Measurements from ENCODE around the gene IQCF5. TPM values are rescaled to one million over a fixed set of nuclear protein-coding genes. Genes with fewer than 3 reads are reported as not detected.
"Not testable (repeated sequence)": the region's sequence is repeated elsewhere in the genome, so short reads cannot be mapped to it uniquely, and the experiment has no call there.

Gene IQCF5
- total RNA-seq, 2 experiments from 2014 or later: not detected

DNA sequence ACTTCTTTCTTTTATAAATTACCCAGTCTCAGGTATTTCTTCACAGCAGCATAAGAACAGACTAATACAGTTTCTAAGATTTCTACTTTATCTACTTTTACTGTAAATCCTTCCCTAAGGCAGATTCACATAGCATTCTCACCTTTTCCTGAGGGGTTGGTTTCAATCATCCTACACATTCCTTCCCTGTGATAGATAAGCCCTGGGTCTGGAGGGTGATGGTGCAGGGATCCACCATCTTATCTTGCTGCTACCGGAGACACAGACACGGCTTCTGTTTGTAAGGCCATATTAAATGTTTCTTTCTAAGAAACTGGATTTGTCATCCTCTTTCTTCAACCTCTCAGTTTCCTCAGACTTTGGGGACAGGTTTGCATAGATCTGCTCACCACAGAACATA is 6.1 kb downstream of the IQCF5 start:
- no peaks in the 10 kb centered on the region for H3K36me3 ChIP-seq (ENCODE audit: insufficient read depth, low read length)
- intact Hi-C loops (cut with micrococcal nuclease; ENCODE audit: unreplicated experiment): no loop called here
- H3K4me1 ChIP-seq (ENCODE audit: insufficient read depth, low read length, poor library complexity, severe bottlenecking): no peaks in the 10 kb centered on the region
- no peaks in the 10 kb centered on the region for H3K9me3 ChIP-seq (ENCODE audit: low read length)
- no peaks in the 10 kb centered on the region for H3K9me2 ChIP-seq (ENCODE audit: insufficient read depth, low read length)
- H4K20me1 ChIP-seq (ENCODE audit: insufficient read depth, low read length): no peaks in the 10 kb centered on the region
- no peaks in the 10 kb centered on the region for H3K79me2 ChIP-seq (ENCODE audit: insufficient read depth, low read depth, low read length)
- H3K4me2 ChIP-seq (ENCODE audit: low read length): no peak overlapping the region
- DNase-seq (ENCODE audit: low spot score): no peak
- POLR2A ChIA-PET: no interaction called here
- CTCF ChIA-PET (ENCODE audit: unreplicated experiment): no interaction called here
- no TSS peak for BruUV-seq (replicated peaks)
- H3K27ac ChIP-seq (ENCODE audit: low read depth, low read length, poor library complexity, severe bottlenecking): no peak overlapping the region
- H3K4me3 ChIP-seq (ENCODE audit: low read depth, low read length, poor library complexity, severe bottlenecking): no peak overlapping the region
- no peak overlapping the region for H2AFZ ChIP-seq (ENCODE audit: low read length)
- TF ChIP-seq EZH2phosphoT487 (IDR thresholded peaks at IDR 0.05; ENCODE audit: borderline replicate concordance, low read depth, low read length): no peak
- TF ChIP-seq, protein P1, sequence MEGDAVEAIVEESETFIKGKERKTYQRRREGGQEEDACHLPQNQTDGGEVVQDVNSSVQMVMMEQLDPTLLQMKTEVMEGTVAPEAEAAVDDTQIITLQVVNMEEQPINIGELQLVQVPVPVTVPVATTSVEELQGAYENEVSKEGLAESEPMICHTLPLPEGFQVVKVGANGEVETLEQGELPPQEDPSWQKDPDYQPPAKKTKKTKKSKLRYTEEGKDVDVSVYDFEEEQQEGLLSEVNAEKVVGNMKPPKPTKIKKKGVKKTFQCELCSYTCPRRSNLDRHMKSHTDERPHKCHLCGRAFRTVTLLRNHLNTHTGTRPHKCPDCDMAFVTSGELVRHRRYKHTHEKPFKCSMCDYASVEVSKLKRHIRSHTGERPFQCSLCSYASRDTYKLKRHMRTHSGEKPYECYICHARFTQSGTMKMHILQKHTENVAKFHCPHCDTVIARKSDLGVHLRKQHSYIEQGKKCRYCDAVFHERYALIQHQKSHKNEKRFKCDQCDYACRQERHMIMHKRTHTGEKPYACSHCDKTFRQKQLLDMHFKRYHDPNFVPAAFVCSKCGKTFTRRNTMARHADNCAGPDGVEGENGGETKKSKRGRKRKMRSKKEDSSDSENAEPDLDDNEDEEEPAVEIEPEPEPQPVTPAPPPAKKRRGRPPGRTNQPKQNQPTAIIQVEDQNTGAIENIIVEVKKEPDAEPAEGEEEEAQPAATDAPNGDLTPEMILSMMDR (conservative IDR thresholded peaks at IDR 0.05; ENCODE audit: low read length): no peak

DNA sequence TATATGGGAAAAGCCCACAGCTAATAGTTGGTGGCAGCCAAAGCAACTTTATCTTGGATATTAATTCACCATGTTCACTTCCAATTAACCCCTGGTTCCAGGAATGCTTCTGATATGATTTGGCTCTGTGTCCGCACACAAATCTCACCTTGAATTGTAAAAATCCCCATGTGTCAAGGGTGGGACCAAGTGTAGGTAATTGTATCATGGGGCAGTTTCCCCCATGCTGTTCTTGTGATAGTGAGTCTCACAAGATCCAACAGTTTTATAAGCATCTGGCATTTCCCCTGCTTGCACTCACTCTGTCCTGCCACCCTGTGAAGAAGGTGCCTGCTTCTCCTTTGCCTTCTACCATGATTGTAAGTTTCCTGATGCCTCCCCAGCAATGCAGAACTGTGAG is 6.5 kb downstream of the IQCF5 start:
- H3K27ac ChIP-seq (ENCODE audit: low read depth, low read length, poor library complexity, severe bottlenecking); H2AFZ ChIP-seq (ENCODE audit: low read length); H3K4me2 ChIP-seq (ENCODE audit: low read length); H3K9me3 ChIP-seq (ENCODE audit: low read length); DNase-seq (ENCODE audit: low spot score); intact Hi-C loops (cut with micrococcal nuclease; ENCODE audit: unreplicated experiment); H3K79me2 ChIP-seq (ENCODE audit: insufficient read depth, low read depth, low read length); H3K9me2 ChIP-seq (ENCODE audit: insufficient read depth, low read length); H4K20me1 ChIP-seq (ENCODE audit: insufficient read depth, low read length); H3K4me1 ChIP-seq (ENCODE audit: insufficient read depth, low read length, poor library complexity, severe bottlenecking); CTCF ChIA-PET (ENCODE audit: unreplicated experiment); POLR2A ChIA-PET; BruUV-seq (replicated peaks); H3K4me3 ChIP-seq (ENCODE audit: low read depth, low read length, poor library complexity, severe bottlenecking); H3K36me3 ChIP-seq (ENCODE audit: insufficient read depth, low read length): not testable (repeated sequence)

DNA sequence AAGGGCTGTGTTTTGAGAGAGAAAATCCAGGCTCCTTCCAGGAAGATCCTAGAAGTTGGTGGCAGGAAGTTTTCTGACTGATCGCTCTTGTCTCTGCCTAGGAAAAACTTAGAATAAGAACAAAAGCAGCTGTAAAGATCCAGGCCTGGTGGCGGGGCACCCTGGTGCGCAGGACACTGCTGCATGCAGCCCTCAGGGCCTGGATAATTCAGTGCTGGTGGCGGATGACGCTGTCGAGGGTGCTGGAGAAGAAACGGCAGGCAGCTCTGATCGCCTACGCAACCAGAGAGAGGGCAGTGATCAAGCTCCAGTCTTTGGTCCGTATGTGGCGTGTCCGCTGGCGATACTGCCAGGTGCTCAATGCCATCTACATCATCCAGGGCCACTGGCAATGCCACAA is 12.5 kb downstream of the IQCF5 start:
- intact Hi-C loops (cut with micrococcal nuclease; ENCODE audit: unreplicated experiment): no loop called here

More for the DNA sequence above, 12.5 kb downstream of the IQCF5 start:
- Histone ChIP-seq H3K4me2 (ENCODE audit: low read length) (no peak overlapping the region), H2AFZ (ENCODE audit: low read length) (no peak overlapping the region), H4K20me1 (ENCODE audit: insufficient read depth, low read length) (no peaks in the 10 kb centered on the region), H3K4me3 (ENCODE audit: low read depth, low read length, poor library complexity, severe bottlenecking) (no peak overlapping the region), H3K79me2 (ENCODE audit: insufficient read depth, low read depth, low read length) (no peaks in the 10 kb centered on the region), H3K36me3 (ENCODE audit: insufficient read depth, low read length) (no peaks in the 10 kb centered on the region), H3K4me1 (ENCODE audit: insufficient read depth, low read length, poor library complexity, severe bottlenecking) (peaks cover 8% of the 10 kb centered on the region), H3K9me2 (ENCODE audit: insufficient read depth, low read length) (no peaks in the 10 kb centered on the region), H3K9me3 (ENCODE audit: low read length) (no peaks in the 10 kb centered on the region), H3K27ac (ENCODE audit: low read depth, low read length, poor library complexity, severe bottlenecking) (no peak overlapping the region)
- POLR2A ChIA-PET: no interaction called here
- TF ChIP-seq, protein P1 (conservative IDR thresholded peaks at IDR 0.05; ENCODE audit: low read length): no peak
- no peak for TF ChIP-seq EZH2phosphoT487 (IDR thresholded peaks at IDR 0.05; ENCODE audit: borderline replicate concordance, low read depth, low read length)
- CTCF ChIA-PET (ENCODE audit: unreplicated experiment): no interaction called here
- no peak for DNase-seq (ENCODE audit: low spot score)
- no TSS peak for BruUV-seq (replicated peaks)

Measured in OCI-LY7 (cell line).